ENCODE data around the gene CNTNAP2.
"Not testable (repeated sequence)": the region's sequence is repeated elsewhere in the genome, so short reads cannot be mapped to it uniquely, and the experiment has no call there.

The CNTNAP2 gene

DNA sequence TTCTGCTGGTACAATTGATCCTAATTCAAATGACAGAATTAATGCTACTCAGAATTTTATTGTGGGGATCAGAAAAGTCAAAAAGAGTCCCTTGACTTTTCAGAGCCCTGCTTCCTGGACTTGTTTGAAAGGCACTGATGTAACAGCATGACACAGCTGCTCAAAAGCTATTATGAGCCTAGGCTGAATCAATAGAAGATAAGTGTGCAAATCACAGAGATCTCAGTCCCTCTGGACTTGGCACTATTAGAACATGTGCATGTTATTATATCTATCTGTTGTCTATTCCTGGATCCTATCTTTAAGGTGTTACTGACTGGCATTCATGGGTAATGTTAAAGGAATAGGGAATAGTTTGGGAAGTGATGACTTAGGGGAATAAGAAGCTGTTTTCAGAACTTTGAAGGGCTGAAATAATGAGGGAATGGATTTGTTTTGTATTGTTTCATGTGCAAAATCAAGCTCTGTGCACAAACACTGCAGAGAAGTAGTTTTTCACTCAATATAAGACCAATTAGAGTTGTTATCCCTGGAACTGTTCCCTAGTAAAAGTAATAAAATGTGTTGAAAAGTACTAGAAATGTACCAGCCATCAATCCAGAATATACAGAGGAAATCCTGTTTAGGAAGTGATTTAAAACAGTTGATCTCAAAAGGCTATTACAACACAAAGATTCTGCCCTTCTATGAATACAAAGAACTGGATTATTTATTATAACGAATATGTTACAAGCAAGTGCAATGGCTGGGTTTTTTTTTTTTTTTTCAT, 1659.1 kb downstream of the CNTNAP2 start:
- Mint-ChIP-seq H3K27ac (no peak overlapping the region), H3K9me3 (no peaks in the 10 kb centered on the region), H3K27me3 (ENCODE audit: low read depth) (no peaks in the 10 kb centered on the region), H3K36me3 (ENCODE audit: low read depth) (no peaks in the 10 kb centered on the region), H3K4me3 (no peak overlapping the region), H3K4me1 (ENCODE audit: low read depth) (no peaks in the 10 kb centered on the region)

DNA sequence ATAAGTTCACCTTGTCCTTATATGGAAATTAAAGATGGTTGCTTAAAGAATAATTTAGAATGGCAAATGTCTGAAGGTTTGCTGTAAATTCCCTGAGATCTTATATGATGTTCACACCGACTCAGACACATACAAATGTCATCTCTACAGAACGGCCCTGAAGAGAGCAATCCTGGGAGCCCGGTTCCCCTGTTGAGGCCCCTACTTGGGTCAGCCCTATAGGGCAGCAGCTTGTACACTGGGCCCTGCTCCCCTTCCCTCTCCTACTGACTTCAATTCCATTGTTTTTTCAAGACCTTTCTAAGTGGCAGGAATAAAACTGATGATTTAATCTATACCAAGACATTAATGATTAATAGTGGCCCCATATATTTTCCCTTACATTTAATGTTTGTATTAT, 1660.7 kb downstream of the CNTNAP2 start:
- no peaks in the 10 kb centered on the region for H3K4me1 Mint-ChIP-seq (ENCODE audit: low read depth)
- no peaks in the 10 kb centered on the region for H3K9me3 Mint-ChIP-seq
- no peaks in the 10 kb centered on the region for H3K36me3 Mint-ChIP-seq (ENCODE audit: low read depth)
- no peaks in the 10 kb centered on the region for H3K27me3 Mint-ChIP-seq (ENCODE audit: low read depth)
- no peak overlapping the region for H3K4me3 Mint-ChIP-seq
- H3K27ac Mint-ChIP-seq = no peak overlapping the region

- Mint-ChIP-seq H3K36me3 (ENCODE audit: low read depth) (no peaks in the 10 kb centered on the region), H3K27me3 (ENCODE audit: low read depth) (no peaks in the 10 kb centered on the region), H3K27ac (no peak overlapping the region), H3K4me3 (no peak overlapping the region), H3K9me3 (no peaks in the 10 kb centered on the region), H3K4me1 (ENCODE audit: low read depth) (no peaks in the 10 kb centered on the region)
Measured at GRCh38 chr7:147779949-147780348, 1663.3 kb downstream of the CNTNAP2 start.

DNA sequence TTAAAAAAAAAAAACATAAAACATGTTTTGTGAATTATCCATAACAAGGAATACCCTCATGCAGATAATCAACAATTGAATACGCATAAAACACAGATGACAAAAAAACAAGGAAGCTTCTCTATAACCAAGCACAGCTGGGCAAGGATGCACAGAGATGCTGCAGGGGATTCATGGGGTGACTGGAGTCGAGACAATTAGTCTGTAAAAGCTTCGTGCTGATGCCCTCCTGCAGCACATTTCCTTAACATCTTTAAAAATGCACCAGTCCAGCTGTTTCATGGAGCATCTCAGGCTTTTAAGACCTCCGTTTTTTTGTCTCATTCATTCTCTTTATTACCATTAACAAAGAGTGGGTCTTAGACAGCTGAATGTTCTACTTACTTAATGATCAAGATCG, 1680.0 kb downstream of the CNTNAP2 start:
- Mint-ChIP-seq H3K27me3 (ENCODE audit: low read depth) (no peaks in the 10 kb centered on the region), H3K4me1 (ENCODE audit: low read depth) (no peaks in the 10 kb centered on the region), H3K4me3 (no peak overlapping the region), H3K27ac (no peak overlapping the region), H3K36me3 (ENCODE audit: low read depth) (no peaks in the 10 kb centered on the region), H3K9me3 (peaks cover 6% of the 10 kb centered on the region)

- Mint-ChIP-seq H3K4me3 (no peak overlapping the region), H3K27ac (no peak overlapping the region), H3K9me3 (peaks cover 6% of the 10 kb centered on the region), H3K4me1 (ENCODE audit: low read depth) (no peaks in the 10 kb centered on the region), H3K27me3 (ENCODE audit: low read depth) (no peaks in the 10 kb centered on the region), H3K36me3 (ENCODE audit: low read depth) (no peaks in the 10 kb centered on the region)
Measured at GRCh38 chr7:147798001-147798400, 1681.4 kb downstream of the CNTNAP2 start.

- not testable (repeated sequence) for H3K27ac Mint-ChIP-seq; H3K4me3 Mint-ChIP-seq; H3K36me3 Mint-ChIP-seq (ENCODE audit: low read depth); H3K27me3 Mint-ChIP-seq (ENCODE audit: low read depth); H3K4me1 Mint-ChIP-seq (ENCODE audit: low read depth)
- peaks cover 12% of the 10 kb centered on the region for H3K9me3 Mint-ChIP-seq
Measured at GRCh38 chr7:147801762-147802161, 1685.2 kb downstream of the CNTNAP2 start.

GRCh38 chr7:147803151-147803550, 1686.5 kb downstream of the CNTNAP2 start:
- Mint-ChIP-seq H3K27me3 (ENCODE audit: low read depth) (no peaks in the 10 kb centered on the region), H3K36me3 (ENCODE audit: low read depth) (no peaks in the 10 kb centered on the region), H3K4me1 (ENCODE audit: low read depth) (no peaks in the 10 kb centered on the region), H3K4me3 (no peak overlapping the region), H3K9me3 (peaks cover 12% of the 10 kb centered on the region), H3K27ac (no peak overlapping the region)

DNA sequence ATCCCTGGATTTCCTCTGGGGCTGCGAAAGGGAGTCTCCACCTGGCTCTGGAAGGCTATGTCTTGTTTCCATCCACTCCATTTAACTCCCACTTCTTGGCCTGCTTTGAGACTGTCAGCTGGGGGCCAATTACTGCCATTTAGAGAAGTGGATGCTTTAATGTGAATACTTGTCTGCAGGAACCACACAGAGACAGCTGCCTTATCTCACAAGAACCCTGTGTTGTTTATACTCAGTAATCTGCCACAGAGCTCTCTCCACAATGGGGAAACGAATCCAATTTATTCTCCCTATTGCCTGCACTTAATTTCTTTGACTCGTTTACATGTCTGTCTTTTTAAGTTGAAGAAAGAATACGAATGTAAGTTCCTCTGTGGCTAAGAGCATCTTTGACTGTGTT, 1687.0 kb downstream of the CNTNAP2 start:
- H3K36me3 Mint-ChIP-seq (ENCODE audit: low read depth) = no peaks in the 10 kb centered on the region
- no peak overlapping the region for H3K4me3 Mint-ChIP-seq
- H3K9me3 Mint-ChIP-seq = peaks cover 10% of the 10 kb centered on the region
- H3K27me3 Mint-ChIP-seq (ENCODE audit: low read depth) = no peaks in the 10 kb centered on the region
- H3K4me1 Mint-ChIP-seq (ENCODE audit: low read depth) = no peaks in the 10 kb centered on the region
- no peak overlapping the region for H3K27ac Mint-ChIP-seq

- Mint-ChIP-seq H3K27ac (no peak overlapping the region), H3K9me3 (peaks cover 9% of the 10 kb centered on the region), H3K27me3 (ENCODE audit: low read depth) (no peaks in the 10 kb centered on the region), H3K36me3 (ENCODE audit: low read depth) (no peaks in the 10 kb centered on the region), H3K4me3 (no peak overlapping the region), H3K4me1 (ENCODE audit: low read depth) (no peaks in the 10 kb centered on the region)
Measured at GRCh38 chr7:147804032-147804431, 1687.4 kb downstream of the CNTNAP2 start.

- Mint-ChIP-seq H3K27me3 (ENCODE audit: low read depth) (no peaks in the 10 kb centered on the region), H3K36me3 (ENCODE audit: low read depth) (no peaks in the 10 kb centered on the region), H3K9me3 (peaks cover 10% of the 10 kb centered on the region), H3K4me3 (no peak overlapping the region), H3K27ac (no peak overlapping the region), H3K4me1 (ENCODE audit: low read depth) (no peaks in the 10 kb centered on the region)
Measured at GRCh38 chr7:147805996-147806576, 1689.5 kb downstream of the CNTNAP2 start.

- H3K4me3 Mint-ChIP-seq = no peak overlapping the region
- no peak overlapping the region for H3K27ac Mint-ChIP-seq
- no peaks in the 10 kb centered on the region for H3K36me3 Mint-ChIP-seq (ENCODE audit: low read depth)
- H3K4me1 Mint-ChIP-seq (ENCODE audit: low read depth) = no peaks in the 10 kb centered on the region
- no peaks in the 10 kb centered on the region for H3K27me3 Mint-ChIP-seq (ENCODE audit: low read depth)
- H3K9me3 Mint-ChIP-seq = peaks cover 10% of the 10 kb centered on the region
Measured at GRCh38 chr7:147809786-147810185, 1693.2 kb downstream of the CNTNAP2 start.

DNA sequence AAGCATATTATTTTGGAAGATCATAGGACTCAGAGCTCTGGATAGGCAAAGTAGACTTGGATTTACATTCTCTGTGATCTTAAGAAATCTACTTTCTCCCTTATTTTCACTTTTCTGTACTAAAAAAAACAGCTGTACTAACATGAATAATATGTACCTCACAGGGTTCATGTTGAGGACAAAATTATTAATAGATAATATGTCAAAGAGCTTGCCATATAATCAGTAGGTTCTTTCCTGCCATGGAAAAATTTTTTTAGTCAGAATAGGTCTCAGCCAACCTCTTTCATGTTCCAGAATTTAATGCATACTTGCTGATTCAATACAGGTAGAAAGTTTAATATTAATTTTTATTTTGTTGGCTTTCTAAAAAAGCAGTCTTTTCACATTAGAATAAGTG, 1693.7 kb downstream of the CNTNAP2 start:
- Mint-ChIP-seq H3K4me3 (no peak overlapping the region), H3K27ac (no peak overlapping the region), H3K36me3 (ENCODE audit: low read depth) (no peaks in the 10 kb centered on the region), H3K27me3 (ENCODE audit: low read depth) (no peaks in the 10 kb centered on the region), H3K9me3 (peaks cover 10% of the 10 kb centered on the region), H3K4me1 (ENCODE audit: low read depth) (no peaks in the 10 kb centered on the region)

- peaks cover 4% of the 10 kb centered on the region for H3K9me3 Mint-ChIP-seq
- no peak overlapping the region for H3K4me3 Mint-ChIP-seq
- H3K4me1 Mint-ChIP-seq (ENCODE audit: low read depth) = no peaks in the 10 kb centered on the region
- H3K27ac Mint-ChIP-seq = no peak overlapping the region
- no peaks in the 10 kb centered on the region for H3K36me3 Mint-ChIP-seq (ENCODE audit: low read depth)
- H3K27me3 Mint-ChIP-seq (ENCODE audit: low read depth) = no peaks in the 10 kb centered on the region
Measured at GRCh38 chr7:147811923-147812322, 1695.3 kb downstream of the CNTNAP2 start.

DNA sequence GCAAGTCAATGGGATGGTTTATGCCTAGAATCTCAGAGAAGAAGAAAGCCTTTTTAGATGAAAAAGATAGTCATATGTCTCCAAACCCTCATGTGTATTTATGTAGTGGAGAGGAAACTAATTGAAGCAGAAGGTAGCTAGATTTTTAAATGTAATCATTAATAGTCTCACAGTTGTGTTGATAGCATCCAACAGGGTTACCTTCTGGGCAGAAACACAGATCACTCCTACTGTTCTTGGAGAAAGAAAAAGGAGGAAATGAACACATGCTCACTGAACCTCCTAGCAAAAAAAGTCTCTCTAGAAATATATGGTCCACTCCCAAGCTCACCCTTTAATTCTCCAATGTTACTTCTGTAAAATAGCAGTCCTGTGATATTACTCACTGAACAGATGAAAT, 1696.7 kb downstream of the CNTNAP2 start:
- no peaks in the 10 kb centered on the region for H3K36me3 Mint-ChIP-seq (ENCODE audit: low read depth)
- H3K27me3 Mint-ChIP-seq (ENCODE audit: low read depth) = no peaks in the 10 kb centered on the region
- H3K27ac Mint-ChIP-seq = no peak overlapping the region
- no peak overlapping the region for H3K4me3 Mint-ChIP-seq
- H3K9me3 Mint-ChIP-seq = peaks cover 4% of the 10 kb centered on the region
- no peaks in the 10 kb centered on the region for H3K4me1 Mint-ChIP-seq (ENCODE audit: low read depth)

DNA sequence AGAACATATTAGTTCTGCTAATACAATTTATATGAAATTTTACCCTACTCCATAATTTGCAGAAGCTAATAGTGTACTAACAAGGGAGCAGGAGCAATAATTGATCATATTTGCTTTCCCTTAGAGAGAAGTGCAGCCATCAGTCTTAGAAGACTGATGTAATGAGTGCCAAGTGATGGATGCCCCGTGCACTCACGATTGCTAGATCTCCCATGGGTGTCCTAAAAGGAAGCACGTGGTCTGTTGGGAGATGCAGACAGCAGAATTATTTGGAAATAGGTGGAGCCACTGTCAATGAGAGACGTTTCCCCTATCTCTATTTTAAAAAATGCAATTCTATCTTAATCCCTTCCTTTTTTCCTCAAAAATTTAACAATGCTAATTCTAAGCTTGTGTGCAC, 1701.7 kb downstream of the CNTNAP2 start:
- Mint-ChIP-seq H3K9me3 (no peaks in the 10 kb centered on the region), H3K27ac (no peak overlapping the region), H3K4me1 (ENCODE audit: low read depth) (no peaks in the 10 kb centered on the region), H3K4me3 (no peak overlapping the region), H3K27me3 (ENCODE audit: low read depth) (no peaks in the 10 kb centered on the region), H3K36me3 (ENCODE audit: low read depth) (no peaks in the 10 kb centered on the region)

Measured in T-helper 1 cell treated with Interleukin-12 subunit alpha and Interleukin-12 subunit beta and Interleukin-4 antibody, amounts not matched to agents 30 μg/mL and 1 μg/mL, for 36 hours (primary cell).